Measurements from ENCODE around the gene DCUN1D4. TPM values are rescaled to one million over a fixed set of nuclear protein-coding genes. Genes with fewer than 3 reads are reported as not detected.
"Not testable (repeated sequence)": the region's sequence is repeated elsewhere in the genome, so short reads cannot be mapped to it uniquely, and the experiment has no call there.

Gene DCUN1D4
- total RNA-seq, 6 experiments from 2014 or later = 41.0 to 55.1 (median 47.1) TPM

GRCh38 chr4:51932684-51933083 lies 89.7 kb downstream of the DCUN1D4 start:
- Mint-ChIP-seq H3K36me3 (ENCODE audit: low read depth) (no peaks in the 10 kb centered on the region), H3K27me3 (ENCODE audit: insufficient read depth) (peaks cover 12% of the 10 kb centered on the region), H3K4me3 (no peak overlapping the region), H3K9me3 (no peaks in the 10 kb centered on the region), H3K4me1 (ENCODE audit: low read depth) (no peaks in the 10 kb centered on the region), H3K27ac (no peak overlapping the region)
- TF ChIP-seq CTCF (IDR thresholded peaks at IDR 0.05) = no peak
- no peak for DNase-seq

- H3K27ac Mint-ChIP-seq; DNase-seq; H3K27me3 Mint-ChIP-seq (ENCODE audit: insufficient read depth); H3K36me3 Mint-ChIP-seq (ENCODE audit: low read depth); H3K9me3 Mint-ChIP-seq; H3K4me3 Mint-ChIP-seq: not testable (repeated sequence)
- peaks cover 22% of the 10 kb centered on the region for H3K4me1 Mint-ChIP-seq (ENCODE audit: low read depth)
Observed at GRCh38 chr4:51940460-51940859, 97.5 kb downstream of the DCUN1D4 start.

- H3K4me3 Mint-ChIP-seq = peak overlapping the region; percentile 10; the same call in 1 of the 2 replicates
- H3K27ac Mint-ChIP-seq = peak overlapping the region; percentile 0; the same call in 1 of the 2 replicates
- peaks cover 2% of the 10 kb centered on the region for H3K27me3 Mint-ChIP-seq (ENCODE audit: insufficient read depth)
- H3K4me1 Mint-ChIP-seq (ENCODE audit: low read depth) = peaks cover 22% of the 10 kb centered on the region
- no peaks in the 10 kb centered on the region for H3K9me3 Mint-ChIP-seq
- peak; percentile 30 for DNase-seq
- no peak for TF ChIP-seq CTCF (IDR thresholded peaks at IDR 0.05)
- no peaks in the 10 kb centered on the region for H3K36me3 Mint-ChIP-seq (ENCODE audit: low read depth)
Observed at GRCh38 chr4:51942108-51942832, 99.3 kb downstream of the DCUN1D4 start.

- Mint-ChIP-seq H3K9me3 (no peaks in the 10 kb centered on the region), H3K4me1 (ENCODE audit: low read depth) (peaks cover 22% of the 10 kb centered on the region), H3K27ac (no peak overlapping the region), H3K27me3 (ENCODE audit: insufficient read depth) (peaks cover 2% of the 10 kb centered on the region), H3K36me3 (ENCODE audit: low read depth) (no peaks in the 10 kb centered on the region), H3K4me3 (peak overlapping the region; percentile 38; the same call in 1 of the 2 replicates)
- TF ChIP-seq CTCF (IDR thresholded peaks at IDR 0.05) = no peak
- DNase-seq = no peak
Observed at GRCh38 chr4:51942833-51943215, 99.9 kb downstream of the DCUN1D4 start.

- DNase-seq = no peak
- Mint-ChIP-seq H3K4me1 (ENCODE audit: low read depth) (peaks cover 22% of the 10 kb centered on the region), H3K36me3 (ENCODE audit: low read depth) (no peaks in the 10 kb centered on the region), H3K4me3 (peak overlapping the region; percentile 38; the same call in 1 of the 2 replicates), H3K9me3 (no peaks in the 10 kb centered on the region), H3K27ac (no peak overlapping the region), H3K27me3 (ENCODE audit: insufficient read depth) (peaks cover 2% of the 10 kb centered on the region)
- no peak for TF ChIP-seq CTCF (IDR thresholded peaks at IDR 0.05)
Observed at GRCh38 chr4:51943221-51943620, 100.3 kb downstream of the DCUN1D4 start.

- peaks cover 7% of the 10 kb centered on the region for H3K27me3 Mint-ChIP-seq (ENCODE audit: insufficient read depth)
- H3K4me3 Mint-ChIP-seq = no peak overlapping the region
- no peak overlapping the region for H3K27ac Mint-ChIP-seq
Observed at GRCh38 chr4:51958199-51958968, 115.4 kb downstream of the DCUN1D4 start.

More at GRCh38 chr4:51958199-51958968, 115.4 kb downstream of the DCUN1D4 start:
- H3K4me1 Mint-ChIP-seq (ENCODE audit: low read depth) = peaks cover 8% of the 10 kb centered on the region; the same call in 1 of the 2 replicates
- no peaks in the 10 kb centered on the region for H3K36me3 Mint-ChIP-seq (ENCODE audit: low read depth)
- H3K9me3 Mint-ChIP-seq = no peaks in the 10 kb centered on the region
- no peak for TF ChIP-seq CTCF (IDR thresholded peaks at IDR 0.05)
- DNase-seq = no peak

Measured in HFFc6 (cell line).